B cell (primary cell): Measurements from ENCODE around the gene SCYL3. TPM values are rescaled to one million over a fixed set of nuclear protein-coding genes. Genes with fewer than 3 reads are reported as not detected.

Experiments used
- ATAC-seq: fragments of 200-7000 bp; cut with Tn5 transposase; one replicate; pipeline ENCODE4 v1.10.0; 2021; ENCODE audit warnings: low read depth, mild to moderate bottlenecking, moderate number of reproducible peaks, moderate library complexity
- CTCF ChIA-PET: fragments of 350-600 bp; sonication (Branson Sonifier 250); formaldehyde crosslinking; loops from one replicate; lab custom pipeline; 2021; ENCODE audit warnings: antibody characterized with exemption, inconsistent platforms; lab: Charles Lee
- POLR2A ChIA-PET: fragments of 350-600 bp; sonication (Branson Sonifier 250); formaldehyde crosslinking; loops from one replicate; lab custom pipeline; 2021; ENCODE audit warnings: antibody characterized with exemption; lab: Charles Lee
- DNase-seq: peaks from one replicate; pipeline ENCODE4 v3.0.0; 2013
- H2AFZ ChIP-seq: 2 replicates; pipeline ENCODE4 v1.6.1; 2012; ENCODE audit warnings: mild to moderate bottlenecking, low read depth, low read length; ENCODE audit not compliant: insufficient read depth, poor library complexity, severe bottlenecking
- H3K27ac ChIP-seq, 2 donors: 1 replicate in 1 of 2; 2 replicates in 1 of 2; pipeline ENCODE4 v1.5.1; 2012 to 2013; ENCODE audit warnings: low read length in 2 of 2, mild to moderate bottlenecking in 2 of 2, moderate library complexity in 1 of 2
- H3K27me3 ChIP-seq, 4 experiments: fragments of 200-600 bp in 1 of 4; sonication (generic) in 1 of 4; replicated peaks in 1 of 4; 1 replicate in 2 of 4; 2 replicates in 2 of 4; pipeline versions ENCODE4 v1.6.1 to v1.7.0; 2013 to 2016; ENCODE audit warnings: low read length in 3 of 4, mild to moderate bottlenecking in 2 of 4, mixed read lengths in 1 of 4, moderate library complexity in 1 of 4; ENCODE audit not compliant: insufficient read depth in 4 of 4, control insufficient read depth in 3 of 4; ENCODE audit errors: control extremely low read depth in 1 of 4
- H3K36me3 ChIP-seq, 2 experiments: replicated peaks in 1 of 2; 1 replicate in 1 of 2; 2 replicates in 1 of 2; pipeline versions ENCODE4 v1.6.1 to v1.7.1; 2013; ENCODE audit warnings: low read length in 1 of 2; ENCODE audit not compliant: insufficient read depth in 2 of 2, control insufficient read depth in 1 of 2; ENCODE audit errors: control extremely low read depth in 1 of 2, extremely low read depth in 1 of 2
- H3K4me1 ChIP-seq, 2 donors: fragments of 200-600 bp in 1 of 2; sonication (generic) in 1 of 2; 1 replicate in 1 of 2; 2 replicates in 1 of 2; pipeline versions ENCODE4 v1.5.1 to v1.6.1; 2013 to 2017; ENCODE audit warnings: low read length in 2 of 2; ENCODE audit not compliant: control insufficient read depth in 2 of 2, insufficient read depth in 2 of 2
- H3K4me2 ChIP-seq: replicated peaks from 2 replicates; pipeline ENCODE3; 2012; ENCODE audit warnings: mild to moderate bottlenecking, low read depth, low read length; ENCODE audit not compliant: poor library complexity, severe bottlenecking
- H3K4me3 ChIP-seq, 5 experiments: fragments of 200-600 bp in 1 of 5; sonication (generic) in 1 of 5; 1 replicate in 3 of 5; 2 replicates in 2 of 5; pipeline versions ENCODE4 v1.5.1 to v1.7.0; 2011 to 2016; ENCODE audit warnings: low read length in 4 of 5, mild to moderate bottlenecking in 4 of 5, low read depth in 2 of 5, control low read depth in 1 of 5, moderate library complexity in 1 of 5; ENCODE audit not compliant: insufficient read depth in 1 of 5; ENCODE audit errors: control extremely low read depth in 1 of 5, extremely low read depth in 1 of 5
- H3K79me2 ChIP-seq: fragments of 200-600 bp; sonication (generic); one replicate; pipeline ENCODE4 v1.6.0; 2016; ENCODE audit warnings: low read length; ENCODE audit not compliant: control insufficient read depth, insufficient read depth
- H3K9ac ChIP-seq: fragments of 200-600 bp; sonication (generic); 2 replicates; pipeline ENCODE4 v1.6.1; 2017; ENCODE audit warnings: mild to moderate bottlenecking, low read length, moderate library complexity
- H3K9me3 ChIP-seq, 3 donors: one replicate each; pipeline versions ENCODE4 v1.6.1 to v1.7.1; 2013; ENCODE audit warnings: low read length in 2 of 3; ENCODE audit not compliant: control insufficient read depth in 2 of 3, insufficient read depth in 1 of 3; ENCODE audit errors: control extremely low read depth in 1 of 3
- H4K20me1 ChIP-seq: 2 replicates; pipeline ENCODE4 v1.6.0; 2012; ENCODE audit warnings: mild to moderate bottlenecking, low read length; ENCODE audit not compliant: insufficient read depth, control insufficient read depth, poor library complexity, severe bottlenecking
- H3K27ac Mint-ChIP-seq: one replicate; pipeline ENCODE4 v1.8.0; 2021; ENCODE audit warnings: mixed read lengths
- H3K27me3 Mint-ChIP-seq: one replicate; pipeline ENCODE4 v1.8.0; 2021; ENCODE audit warnings: mixed read lengths
- H3K4me1 Mint-ChIP-seq: one replicate; pipeline ENCODE4 v1.8.0; 2021; ENCODE audit warnings: mixed read lengths
- H3K4me3 Mint-ChIP-seq: one replicate; pipeline ENCODE4 v1.8.0; 2021; ENCODE audit warnings: mixed read lengths
- H3K9me3 Mint-ChIP-seq: one replicate; pipeline ENCODE4 v1.8.0; 2022; ENCODE audit warnings: mixed read lengths; ENCODE audit not compliant: insufficient read depth
- CTCF ChIP-seq: fragments of 200-600 bp; IDR thresholded peaks from one replicate; pipeline ENCODE4 v1.8.0; 2022; ENCODE audit warnings: antibody characterized with exemption, mild to moderate bottlenecking
- EZH2 ChIP-seq: IDR thresholded peaks from 2 replicates; pipeline ENCODE4 v1.6.1; 2012; ENCODE audit warnings: borderline replicate concordance, low read depth, mild to moderate bottlenecking, moderate library complexity, low read length; ENCODE audit not compliant: insufficient read depth, poor library complexity, severe bottlenecking
- WGBS: methylation state at CpG from one replicate; pipeline ENCODE4 v1.1.5; 2013; ENCODE audit warnings: missing lambda C conversion rate; ENCODE audit not compliant: insufficient coverage; 5-methylcytosine and 5-hydroxymethylcytosine counted together
- intact Hi-C: fragments of 100-400 bp; cut with micrococcal nuclease; formaldehyde crosslinking; loops from one replicate; pipeline ENCODE4 v1.10.0; 2022
- polyA plus RNA-seq: library from polyadenylated mRNA; depleted of rRNA; stranded (reverse); fragments of >200 nt; gene quantifications from 2 replicates; pipeline ENCODE4 v1.2.3, GENCODE V29; 2012
- total RNA-seq, 2 donors: library from RNA; stranded (reverse); fragments of 120-200 nt in 1 of 2; gene quantifications; 1 replicate in 1 of 2; 2 replicates in 1 of 2; pipeline versions ENCODE4 v1.2.3 to v1.2.4, GENCODE V29; 2013 to 2022

SCYL3 gene
- total and polyA plus RNA-seq, 2 donors (not counting 1 experiment from before 2014, with no cell fraction given): 14.2 to 18.4 TPM

GRCh38 chr1:169869426-169869825, 24.3 kb downstream of the SCYL3 start:
- no peak for ATAC-seq
- POLR2A ChIA-PET: no interaction called here
- H3K27me3 Mint-ChIP-seq: no peaks in the 10 kb centered on the region

GRCh38 chr1:169868978-169869377, 24.7 kb downstream of the SCYL3 start:
- peaks cover 20% of the 10 kb centered on the region for H3K79me2 ChIP-seq
- 92% methylated on average over 2 of the region's 2 CpGs for WGBS
- ATAC-seq (no peak), DNase-seq (no peak)
- POLR2A ChIA-PET: no interaction called here
- H3K27ac Mint-ChIP-seq: no peak overlapping the region
- no peaks in the 10 kb centered on the region for H4K20me1 ChIP-seq
- H3K9ac ChIP-seq: no peak overlapping the region
- CTCF ChIA-PET: no interaction called here
- no peak overlapping the region for H3K4me2 ChIP-seq
- TF ChIP-seq CTCF (no peak), EZH2 (no peak)
- no peaks in the 10 kb centered on the region for H3K9me3 Mint-ChIP-seq
- H3K27ac ChIP-seq: no peak overlapping the region
- peaks cover 7 to 73% of the 10 kb centered on the region in 2 experiments for H3K36me3 ChIP-seq
- peaks cover 0 to 7% (median 0%) of the 10 kb centered on the region in 3 donors for H3K9me3 ChIP-seq
- no peak overlapping the region for H3K4me3 ChIP-seq
- no peak overlapping the region for H3K4me3 Mint-ChIP-seq
- peaks cover 9 to 11% of the 10 kb centered on the region in 2 donors for H3K4me1 ChIP-seq
- no peaks in the 10 kb centered on the region for H3K27me3 ChIP-seq
- no peaks in the 10 kb centered on the region for H3K27me3 Mint-ChIP-seq
- intact Hi-C loops: no loop called here
- H3K4me1 Mint-ChIP-seq: peaks cover 15% of the 10 kb centered on the region
- H2AFZ ChIP-seq: no peak overlapping the region

More at GRCh38 chr1:169869426-169869825, 24.3 kb downstream of the SCYL3 start:
- Histone ChIP-seq H3K9me3 (peaks cover 0 to 7% (median 0%) of the 10 kb centered on the region in 3 donors), H4K20me1 (no peaks in the 10 kb centered on the region), H3K9ac (no peak overlapping the region), H2AFZ (no peak overlapping the region), H3K27ac (no peak overlapping the region), H3K79me2 (peaks cover 25% of the 10 kb centered on the region), H3K4me2 (no peak overlapping the region), H3K27me3 (no peaks in the 10 kb centered on the region), H3K36me3 (peaks cover 4 to 75% of the 10 kb centered on the region in 2 experiments), H3K4me1 (peaks cover 14 to 15% of the 10 kb centered on the region in 2 donors), H3K4me3 (no peak overlapping the region)
- no peak for DNase-seq
- WGBS: 92% methylated on average over 1 of the region's 1 CpG
- Mint-ChIP-seq H3K9me3 (no peaks in the 10 kb centered on the region), H3K4me1 (peaks cover 19% of the 10 kb centered on the region), H3K27ac (no peak overlapping the region), H3K4me3 (no peak overlapping the region)
- CTCF ChIA-PET: no interaction called here
- no peak for TF ChIP-seq EZH2
- TF ChIP-seq CTCF: no peak
- intact Hi-C loops: no loop called here
